Small intestine (tissue), 7 donors: ENCODE measurements around the gene KIDINS220. TPM values are rescaled to one million over a fixed set of nuclear protein-coding genes. Genes with fewer than 3 reads are reported as not detected.

Experiments used
- DNase-seq, 2 donors: peaks; one replicate each; pipeline versions ENCODE4 v3.0.0 to v3.0.0-alpha.2; 2013
- FAIRE-seq: peaks from 2 replicates; lab custom pipeline; 2012; peaks lifted over from hg19 to GRCh38; lab: Jason Lieb, UNC
- H3K27ac ChIP-seq, 3 donors: one replicate each; pipeline ENCODE4 v1.5.1; 2013; ENCODE audit warnings: low read length in 2 of 3, mild to moderate bottlenecking in 2 of 3, control low read depth in 1 of 3, inconsistent platforms in 1 of 3, low read depth in 1 of 3, moderate library complexity in 1 of 3
- H3K27me3 ChIP-seq, 3 donors: one replicate each; pipeline ENCODE4 v1.6.1; 2013; ENCODE audit warnings: low read length in 3 of 3, inconsistent platforms in 1 of 3; ENCODE audit not compliant: control insufficient read depth in 3 of 3, insufficient read depth in 3 of 3
- H3K36me3 ChIP-seq, 3 donors: one replicate each; pipeline ENCODE4 v1.6.1; 2013; ENCODE audit warnings: low read length in 3 of 3, inconsistent platforms in 1 of 3, low read depth in 1 of 3, mild to moderate bottlenecking in 1 of 3, moderate library complexity in 1 of 3; ENCODE audit not compliant: control insufficient read depth in 3 of 3, insufficient read depth in 2 of 3
- H3K4me1 ChIP-seq, 3 donors: one replicate each; pipeline ENCODE4 v1.6.1; 2013; ENCODE audit warnings: low read length in 2 of 3, inconsistent platforms in 1 of 3, low read depth in 1 of 3, mild to moderate bottlenecking in 1 of 3, moderate library complexity in 1 of 3; ENCODE audit not compliant: control insufficient read depth in 3 of 3, insufficient read depth in 2 of 3
- H3K4me3 ChIP-seq, 3 donors: one replicate each; pipeline ENCODE4 v1.5.1; 2013; ENCODE audit warnings: low read length in 3 of 3, control low read depth in 1 of 3, inconsistent platforms in 1 of 3, low read depth in 1 of 3, mild to moderate bottlenecking in 1 of 3, moderate library complexity in 1 of 3
- H3K9me3 ChIP-seq, 2 donors: one replicate each; pipeline ENCODE4 v1.6.1; 2013; ENCODE audit warnings: low read depth in 1 of 2, low read length in 1 of 2; ENCODE audit not compliant: control insufficient read depth in 2 of 2, insufficient read depth in 1 of 2
- WGBS, 3 donors: extraction: QIAGEN DNeasy Blood & Tissue Kit; methylation state at CpG; one replicate each; pipeline ENCODE4 v1.1.7; 2013; 5-methylcytosine and 5-hydroxymethylcytosine counted together
- polyA plus RNA-seq, 4 donors: library from polyadenylated mRNA; stranded (reverse) in 3 of 4; unstranded in 1 of 4; fragments of 200-250 nt in 3 of 4; fragments of 120-200 nt in 1 of 4; gene quantifications; one replicate each; pipeline versions ENCODE4 v1.2.1 to v1.2.3, GENCODE V29; 2013
- donor health status: healthy with polysubstance abuse.
- donor health status: control.
- donor health status: control.
- donor health status: Bipolar disorder and iron deficiency.
- donor health status: healthy.

KIDINS220 gene
- polyA plus RNA-seq, 4 donors = 4.6 to 41.1 (median 11.1) TPM

- no peak overlapping the region for H3K4me3 ChIP-seq
- WGBS, 3 donors = 18 to 70% (median 33%) methylated on average over 14 of the region's 14 CpGs
- no peaks in the 10 kb centered on the region for H3K9me3 ChIP-seq
- H3K27ac ChIP-seq = peak overlapping the region in 1 of 3 donors; percentile 44
- H3K4me1 ChIP-seq = peaks cover 0 to 3% (median 0%) of the 10 kb centered on the region in 3 donors
- no peaks in the 10 kb centered on the region for H3K36me3 ChIP-seq
- FAIRE-seq = no peak
- DNase-seq = peak; percentile 83 to 97
- no peaks in the 10 kb centered on the region for H3K27me3 ChIP-seq
Observed at GRCh38 chr2:8709611-8710010, 127.8 kb downstream of the KIDINS220 start.

GRCh38 chr2:8704906-8705305, 132.5 kb downstream of the KIDINS220 start:
- H3K9me3 ChIP-seq = no peaks in the 10 kb centered on the region
- DNase-seq = no peak
- H3K4me3 ChIP-seq = no peak overlapping the region
- H3K4me1 ChIP-seq = peaks cover 0 to 3% (median 0%) of the 10 kb centered on the region in 3 donors
- no peak for FAIRE-seq
- H3K27ac ChIP-seq = no peak overlapping the region
- H3K27me3 ChIP-seq = no peaks in the 10 kb centered on the region
- WGBS, 3 donors = 64 to 73% (median 70%) methylated on average over 3 of the region's 3 CpGs
- no peaks in the 10 kb centered on the region for H3K36me3 ChIP-seq

GRCh38 chr2:8701681-8702379, 135.6 kb downstream of the KIDINS220 start:
- DNase-seq = no peak
- H3K27me3 ChIP-seq = no peaks in the 10 kb centered on the region
- peaks cover 0 to 14% of the 10 kb centered on the region in 2 donors for H3K9me3 ChIP-seq
- H3K4me1 ChIP-seq = no peaks in the 10 kb centered on the region
- H3K27ac ChIP-seq = no peak overlapping the region
- no peak for FAIRE-seq
- H3K36me3 ChIP-seq = no peaks in the 10 kb centered on the region
- no peak overlapping the region for H3K4me3 ChIP-seq
- 84 to 91% (median 90%) methylated on average over 16 of the region's 16 CpGs for WGBS, 3 donors

- Histone ChIP-seq H3K9me3 (peaks cover 0 to 14% of the 10 kb centered on the region in 2 donors), H3K27ac (no peak overlapping the region), H3K27me3 (no peaks in the 10 kb centered on the region), H3K4me3 (no peak overlapping the region), H3K36me3 (no peaks in the 10 kb centered on the region), H3K4me1 (no peaks in the 10 kb centered on the region)
- FAIRE-seq (no peak), DNase-seq (no peak)
- WGBS, 3 donors = 89 to 93% (median 92%) methylated on average over 7 of the region's 7 CpGs
Observed at GRCh38 chr2:8699839-8700238, 137.6 kb downstream of the KIDINS220 start.

- 75 to 87% (median 85%) methylated on average over 5 of the region's 5 CpGs for WGBS, 3 donors
- peaks cover 0 to 4% (median 0%) of the 10 kb centered on the region in 3 donors for H3K27me3 ChIP-seq
- H3K4me3 ChIP-seq = no peak overlapping the region
- DNase-seq = no peak
- peaks cover 0 to 14% of the 10 kb centered on the region in 2 donors for H3K9me3 ChIP-seq
- no peak overlapping the region for H3K27ac ChIP-seq
- no peaks in the 10 kb centered on the region for H3K36me3 ChIP-seq
- no peak for FAIRE-seq
- H3K4me1 ChIP-seq = peaks cover 0 to 4% (median 3%) of the 10 kb centered on the region in 3 donors
Observed at GRCh38 chr2:8697190-8697589, 140.2 kb downstream of the KIDINS220 start.

GRCh38 chr2:8694737-8695136, 142.7 kb downstream of the KIDINS220 start:
- H3K27ac ChIP-seq = no peak overlapping the region
- H3K4me3 ChIP-seq = no peak overlapping the region
- peaks cover 0 to 4% (median 0%) of the 10 kb centered on the region in 3 donors for H3K27me3 ChIP-seq
- H3K4me1 ChIP-seq = peaks cover 0 to 4% (median 3%) of the 10 kb centered on the region in 3 donors
- peaks cover 0 to 14% of the 10 kb centered on the region in 2 donors for H3K9me3 ChIP-seq
- WGBS, 3 donors = 84 to 86% (median 84%) methylated on average over 8 of the region's 8 CpGs
- no peak for DNase-seq
- FAIRE-seq = no peak
- H3K36me3 ChIP-seq = no peaks in the 10 kb centered on the region

- no peak overlapping the region for H3K27ac ChIP-seq
- no peaks in the 10 kb centered on the region for H3K36me3 ChIP-seq
- 7 to 16% (median 15%) methylated on average over 29 to 30 of the region's 30 CpGs for WGBS, 3 donors
- peaks cover 0 to 4% (median 3%) of the 10 kb centered on the region in 3 donors for H3K4me1 ChIP-seq
- H3K9me3 ChIP-seq = peaks cover 0 to 6% of the 10 kb centered on the region in 2 donors
- FAIRE-seq (no peak), DNase-seq (peak; percentile 57 to 79)
- H3K4me3 ChIP-seq = peak overlapping the region in 1 of 3 donors; percentile 27
- peaks cover 0 to 4% (median 0%) of the 10 kb centered on the region in 3 donors for H3K27me3 ChIP-seq
Observed at GRCh38 chr2:8693157-8693821, 144.1 kb downstream of the KIDINS220 start.

GRCh38 chr2:8692783-8693156, 144.6 kb downstream of the KIDINS220 start:
- Histone ChIP-seq H3K4me3 (peak overlapping the region in 1 of 3 donors; percentile 27), H3K27ac (no peak overlapping the region), H3K9me3 (peaks cover 0 to 2% of the 10 kb centered on the region in 2 donors), H3K4me1 (peaks cover 0 to 4% (median 3%) of the 10 kb centered on the region in 3 donors), H3K27me3 (peaks cover 0 to 4% (median 0%) of the 10 kb centered on the region in 3 donors), H3K36me3 (no peaks in the 10 kb centered on the region)
- FAIRE-seq = no peak
- no peak for DNase-seq
- 20 to 44% (median 32%) methylated on average over 7 of the region's 7 CpGs for WGBS, 3 donors
